Activated CD4-positive, alpha-beta T cell treated with anti-CD3 and anti-CD28 coated beads, Interleukin-2, Interleukin-6, amounts not matched to agents 100 ng/mL and 50 ng/mL, durations not matched to agents 16 hours and 8 hours (primary cell): ENCODE data around the gene ISLR2.
A peak's percentile ranks its signal among the peaks of the same experiment; 100 is the strongest.
"Not testable (repeated sequence)": the region's sequence is repeated elsewhere in the genome, so short reads cannot be mapped to it uniquely, and the experiment has no call there.

Experiments
- DNase-seq: peaks from one replicate; pipeline ENCODE4 v3.0.0-alpha.2; 2020

Gene ISLR2

GRCh38 chr15:74157868-74158827, 27.8 kb downstream of the ISLR2 start:
- no peak for DNase-seq

DNA sequence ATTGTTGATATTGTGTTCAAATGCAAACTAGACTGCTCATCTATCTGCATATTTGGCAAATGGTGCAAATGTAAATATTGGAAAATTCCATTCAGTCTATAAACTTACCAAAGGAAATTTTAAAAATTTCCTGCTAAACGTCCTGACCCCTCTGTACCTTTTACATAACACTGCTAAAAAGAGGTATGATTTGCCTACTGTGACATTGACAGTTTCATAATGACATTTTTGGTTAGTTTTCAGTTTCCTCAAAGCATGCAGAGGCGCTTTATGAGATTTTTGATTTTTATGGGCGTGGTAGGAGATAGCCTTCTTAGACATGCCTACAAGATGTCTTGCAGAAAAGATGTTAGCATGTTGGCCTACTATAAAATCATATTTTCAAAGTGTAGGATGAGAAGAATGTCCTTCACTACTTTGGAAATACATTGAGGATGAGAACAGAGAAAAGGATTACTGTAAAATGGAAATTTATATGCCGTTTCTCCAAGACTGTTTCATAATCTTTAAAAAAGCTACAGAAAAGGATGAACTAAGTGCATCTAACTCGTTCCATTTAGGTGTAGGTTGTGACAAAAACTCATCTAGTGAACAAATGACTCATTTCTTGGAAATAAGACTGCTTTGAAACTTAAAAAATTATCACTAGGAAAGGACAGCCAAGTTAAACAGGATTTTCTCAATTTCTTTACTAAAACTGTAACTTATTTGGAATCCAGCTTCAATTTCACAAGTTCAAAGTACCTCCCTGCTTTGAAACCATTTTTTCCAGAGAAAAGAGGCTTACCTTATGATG, 28.7 kb downstream of the ISLR2 start:
- DNase-seq = peak; percentile 69

GRCh38 chr15:74159773-74160172, 29.4 kb downstream of the ISLR2 start:
- no peak for DNase-seq

- DNase-seq = not testable (repeated sequence)
These were observed 30.0 kb downstream of the ISLR2 start for GRCh38 chr15:74160390-74160789.

DNA sequence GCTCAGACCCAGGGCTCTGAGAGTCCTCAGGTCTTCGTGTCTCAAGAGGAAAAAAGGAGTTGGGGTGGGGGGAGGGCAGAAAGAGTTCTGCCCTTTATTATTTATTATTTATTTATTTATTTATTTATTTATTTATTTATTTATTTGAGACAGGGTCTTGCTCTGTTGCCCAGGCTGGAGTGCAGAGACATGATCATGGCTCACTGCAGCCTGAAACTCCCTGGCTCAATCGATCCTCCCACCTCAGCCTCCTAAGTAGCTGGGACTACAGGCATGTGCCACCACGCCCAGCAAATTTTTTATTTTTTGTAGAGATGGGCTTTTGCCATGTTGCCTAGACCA, 31.8 kb downstream of the ISLR2 start:
- DNase-seq = not testable (repeated sequence)

- DNase-seq = no peak
These were observed 35.1 kb downstream of the ISLR2 start for GRCh38 chr15:74165461-74165860.

DNA sequence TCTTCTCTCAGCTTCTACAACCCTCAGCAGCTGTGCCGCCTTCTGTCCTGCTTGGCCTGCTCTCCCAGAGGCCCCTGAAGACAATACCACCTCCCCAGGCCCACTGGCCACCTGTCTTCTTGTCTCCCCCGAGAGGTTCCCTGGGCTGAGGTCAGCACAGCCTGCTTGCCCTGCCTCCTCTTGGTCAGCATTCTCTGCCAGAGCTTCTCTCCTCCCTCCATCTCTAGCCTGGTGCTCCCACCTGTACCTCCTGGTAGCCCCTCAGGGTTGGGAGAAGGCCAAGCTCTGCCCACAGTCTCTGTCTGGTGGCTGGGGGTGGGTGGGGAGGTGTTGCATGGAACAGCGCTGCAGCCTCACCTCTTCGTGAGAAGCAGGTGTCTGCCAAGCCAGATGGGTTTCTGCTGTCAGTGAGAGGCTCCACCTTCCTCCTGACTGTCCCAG, 37.5 kb downstream of the ISLR2 start:
- DNase-seq = no peak

GRCh38 chr15:74168711-74169126, 38.3 kb downstream of the ISLR2 start:
- no peak for DNase-seq

GRCh38 chr15:74170071-74170844, 39.9 kb downstream of the ISLR2 start:
- no peak for DNase-seq

- DNase-seq = no peak
These were observed 40.6 kb downstream of the ISLR2 start for GRCh38 chr15:74170875-74171578.

DNA sequence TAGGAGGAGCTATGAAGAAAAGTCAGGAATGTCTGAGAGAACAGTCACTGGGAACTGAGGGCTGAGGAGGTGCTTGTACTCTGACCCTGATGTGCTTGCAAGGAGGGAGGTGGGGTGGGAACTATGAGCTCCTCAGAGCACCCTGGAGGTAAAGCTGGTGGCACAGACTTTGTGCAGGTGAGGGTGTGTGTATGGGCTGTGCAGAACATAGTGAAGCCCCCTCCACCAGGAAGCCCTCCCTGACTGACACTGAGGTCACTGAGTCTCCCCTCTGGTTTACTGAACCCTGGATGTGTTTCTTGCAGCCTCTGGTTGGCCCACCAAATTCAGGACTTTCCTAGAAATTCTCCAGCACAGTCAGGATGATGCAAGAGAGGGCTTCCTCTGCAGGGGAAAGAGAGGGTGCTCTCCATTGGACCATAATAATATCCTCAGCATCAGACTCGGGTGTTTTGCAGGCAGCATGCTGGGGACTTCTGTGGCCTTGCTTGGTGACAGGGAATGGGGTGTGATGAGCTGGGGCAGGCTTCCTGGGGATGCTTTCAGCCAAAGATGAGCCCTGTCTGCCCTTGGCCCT, 41.7 kb downstream of the ISLR2 start:
- no peak for DNase-seq

GRCh38 chr15:74172701-74173379, 42.5 kb downstream of the ISLR2 start:
- no peak for DNase-seq

DNA sequence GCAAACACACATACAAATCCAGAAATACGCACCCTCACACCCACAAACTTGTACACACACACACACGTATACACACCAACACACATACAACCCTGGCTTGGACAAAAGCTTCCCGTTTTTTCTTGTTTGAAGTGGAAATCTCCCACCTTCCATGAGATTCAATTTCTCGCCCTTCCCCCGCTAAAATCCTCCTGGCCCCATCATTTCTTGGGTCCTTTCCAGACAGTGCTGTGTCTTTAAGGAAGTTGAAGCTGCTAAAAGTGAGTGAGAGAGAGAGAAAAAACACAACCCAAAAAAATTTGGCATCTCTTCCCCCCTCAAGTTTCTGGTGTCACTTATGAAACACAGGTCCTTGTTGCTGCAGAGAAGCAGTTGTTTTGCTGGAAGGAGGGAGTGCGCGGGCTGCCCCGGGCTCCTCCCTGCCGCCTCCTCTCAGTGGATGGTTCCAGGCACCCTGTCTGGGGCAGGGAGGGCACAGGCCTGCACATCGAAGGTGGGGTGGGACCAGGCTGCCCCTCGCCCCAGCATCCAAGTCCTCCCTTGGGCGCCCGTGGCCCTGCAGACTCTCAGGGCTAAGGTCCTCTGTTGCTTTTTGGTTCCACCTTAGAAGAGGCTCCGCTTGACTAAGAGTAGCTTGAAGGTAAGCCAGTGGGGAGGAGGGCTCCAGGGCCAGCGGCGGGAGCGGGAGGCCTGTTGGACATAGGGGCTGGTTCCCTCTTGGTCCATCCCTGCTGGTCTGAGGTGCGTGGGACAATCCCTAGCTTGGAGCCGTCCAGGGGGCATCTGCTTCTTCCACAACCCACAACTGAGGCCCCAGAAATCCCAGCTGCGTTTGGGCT, 43.2 kb downstream of the ISLR2 start, which contains the start of gene ISLR:
Gene ISLR, plus strand, starts transcription at position 331 of the 839 bp plus-strand sequence. CDS start 1,149 bp downstream, outside the sequence.
- DNase-seq = no peak

DNA sequence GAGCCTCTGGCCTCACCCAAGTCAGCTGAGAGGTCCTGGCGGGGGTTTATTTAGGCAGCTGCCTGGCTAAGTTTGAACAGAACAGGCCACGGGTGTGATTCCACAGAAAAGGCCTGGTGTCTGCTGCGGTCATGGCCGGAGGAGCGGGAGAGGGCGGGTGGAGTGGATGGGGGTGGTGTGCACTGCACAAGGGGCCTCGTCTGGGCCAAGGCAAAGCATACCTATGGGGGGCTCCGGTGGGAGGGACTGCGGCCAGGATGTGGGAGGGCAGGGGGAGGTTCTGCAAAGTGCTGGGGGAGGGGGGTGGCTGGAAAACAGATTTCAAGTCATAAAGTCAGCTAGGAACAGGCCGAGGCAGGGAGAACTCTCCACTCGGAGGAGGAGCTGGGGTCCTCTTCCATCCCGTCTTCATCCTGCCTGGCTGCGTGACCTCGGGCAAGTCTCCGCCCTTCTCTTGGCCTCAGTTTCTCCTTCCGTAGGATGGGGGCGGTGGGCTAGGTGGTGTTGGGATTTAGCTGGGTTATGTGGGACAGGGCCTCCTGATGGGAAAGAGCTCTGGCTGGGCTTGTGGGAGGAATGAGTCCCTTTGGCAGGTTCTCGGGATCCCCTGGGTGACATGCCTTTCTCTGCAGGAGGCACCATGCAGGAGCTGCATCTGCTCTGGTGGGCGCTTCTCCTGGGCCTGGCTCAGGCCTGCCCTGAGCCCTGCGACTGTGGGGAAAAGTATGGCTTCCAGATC, 44.0 kb downstream of the ISLR2 start:
- no peak for DNase-seq

DNA sequence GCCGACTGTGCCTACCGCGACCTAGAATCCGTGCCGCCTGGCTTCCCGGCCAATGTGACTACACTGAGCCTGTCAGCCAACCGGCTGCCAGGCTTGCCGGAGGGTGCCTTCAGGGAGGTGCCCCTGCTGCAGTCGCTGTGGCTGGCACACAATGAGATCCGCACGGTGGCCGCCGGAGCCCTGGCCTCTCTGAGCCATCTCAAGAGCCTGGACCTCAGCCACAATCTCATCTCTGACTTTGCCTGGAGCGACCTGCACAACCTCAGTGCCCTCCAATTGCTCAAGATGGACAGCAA, 44.5 kb downstream of the ISLR2 start:
- DNase-seq = no peak

- DNase-seq = no peak
These were observed 45.1 kb downstream of the ISLR2 start for GRCh38 chr15:74175271-74176191.

GRCh38 chr15:74176262-74177214, 46.2 kb downstream of the ISLR2 start:
- DNase-seq = no peak
